Prostate gland (tissue), 2 donors: Measurements from ENCODE around the gene SPANXB1.

Source experiments
- CTCF ChIP-seq, 4 experiments: fragments of 200-600 bp in 2 of 4; fragments of 450-650 bp in 2 of 4; sonication (generic) in 2 of 4; IDR thresholded peaks; 1 replicate in 3 of 4; 2 replicates in 1 of 4; pipeline ENCODE4 v1.5.1; 2016 to 2019; ENCODE audit warnings: antibody characterized with exemption in 4 of 4, mild to moderate bottlenecking in 2 of 4, moderate library complexity in 2 of 4
- POLR2A ChIP-seq: fragments of 450-650 bp; IDR thresholded peaks from one replicate; pipeline ENCODE4 v1.6.1; 2016; ENCODE audit warnings: antibody characterized with exemption, mild to moderate bottlenecking
- POLR2AphosphoS5 ChIP-seq: sonication (generic); formaldehyde crosslinking; IDR thresholded peaks from one replicate; pipeline ENCODE4 v1.6.1; 2017; ENCODE audit warnings: antibody characterized with exemption

GRCh38 chrX:140971099-140971795 is 31.1 kb upstream of the SPANXB1 start:
- TF ChIP-seq POLR2AphosphoS5 (no peak), CTCF (IDR thresholded peaks at IDR 0.05) (no peak), POLR2A (no peak)
